Astrocyte of the hippocampus (primary cell): Measurements from ENCODE around the gene APOBEC3H.

Experiments
- DNase-seq: peaks from one replicate; pipeline ENCODE4 v3.0.0; 2011; ENCODE audit warnings: low read depth, low spot score

The APOBEC3H gene

GRCh38 chr22:39110631-39111561 lies 13.9 kb downstream of the APOBEC3H start:
- no peak for DNase-seq

- no peak for DNase-seq
Measured at GRCh38 chr22:39114112-39114511, 17.1 kb downstream of the APOBEC3H start.

- no peak for DNase-seq
Measured at GRCh38 chr22:39115570-39115969, 18.5 kb downstream of the APOBEC3H start.

- DNase-seq = no peak
Measured at GRCh38 chr22:39115977-39116621, 19.1 kb downstream of the APOBEC3H start.

- peak; percentile 30 for DNase-seq
Measured at GRCh38 chr22:39117585-39118191, 20.6 kb downstream of the APOBEC3H start.

- no peak for DNase-seq
Measured at GRCh38 chr22:39120983-39121382, 23.9 kb downstream of the APOBEC3H start.

GRCh38 chr22:39122772-39123470 lies 25.9 kb downstream of the APOBEC3H start:
- no peak for DNase-seq

- DNase-seq = no peak
Measured at GRCh38 chr22:39123751-39124581, 26.9 kb downstream of the APOBEC3H start.

- DNase-seq = no peak
Measured at GRCh38 chr22:39125622-39126021, 28.6 kb downstream of the APOBEC3H start.

GRCh38 chr22:39128508-39128907 lies 31.5 kb downstream of the APOBEC3H start:
- no peak for DNase-seq

- no peak for DNase-seq
Measured at GRCh38 chr22:39129081-39129480, 32.0 kb downstream of the APOBEC3H start.

GRCh38 chr22:39129746-39130145 lies 32.7 kb downstream of the APOBEC3H start:
- no peak for DNase-seq

GRCh38 chr22:39130152-39130704 lies 33.2 kb downstream of the APOBEC3H start:
- no peak for DNase-seq

GRCh38 chr22:39130892-39131855 lies 34.1 kb downstream of the APOBEC3H start:
- DNase-seq = peak; percentile 51

- DNase-seq = no peak
Measured at GRCh38 chr22:39132281-39132680, 35.2 kb downstream of the APOBEC3H start.

- no peak for DNase-seq
Measured at GRCh38 chr22:39132871-39133524, 36.0 kb downstream of the APOBEC3H start.

- no peak for DNase-seq
Measured at GRCh38 chr22:39133871-39134270, 36.8 kb downstream of the APOBEC3H start.

- no peak for DNase-seq
Measured at GRCh38 chr22:39134366-39135091, 37.5 kb downstream of the APOBEC3H start.
